Stomach (tissue), 4 donors: ENCODE measurements around the gene HSF4.

Source experiments
- EP300 ChIP-seq: sonication (generic); formaldehyde crosslinking; IDR thresholded peaks from one replicate; pipeline ENCODE4 v1.6.1; 2017; ENCODE audit warnings: antibody characterized with exemption
- POLR2A ChIP-seq, 4 donors: fragments of 450-650 bp; IDR thresholded peaks; one replicate each; pipeline ENCODE4 v1.6.1; 2016; ENCODE audit warnings: antibody characterized with exemption in 4 of 4, control low read depth in 2 of 4, mild to moderate bottlenecking in 1 of 4, moderate library complexity in 1 of 4
- POLR2AphosphoS5 ChIP-seq, 3 donors: sonication (generic); formaldehyde crosslinking; IDR thresholded peaks; one replicate each; pipeline ENCODE4 v1.6.1; 2016; ENCODE audit warnings: antibody characterized with exemption in 3 of 3
- TF ChIP-seq, protein P1 (sequence below), 7 experiments: fragments of 450-650 bp in 4 of 7; fragments of 200-600 bp in 3 of 7; sonication (generic) in 3 of 7; IDR thresholded peaks; one replicate each; pipeline ENCODE4 v1.5.1; 2016 to 2019; ENCODE audit warnings: antibody characterized with exemption in 7 of 7, control low read depth in 2 of 7, mild to moderate bottlenecking in 1 of 7

GRCh38 chr16:67198238-67198734, 33.7 kb downstream of the HSF4 start:
- TF ChIP-seq, protein P1, sequence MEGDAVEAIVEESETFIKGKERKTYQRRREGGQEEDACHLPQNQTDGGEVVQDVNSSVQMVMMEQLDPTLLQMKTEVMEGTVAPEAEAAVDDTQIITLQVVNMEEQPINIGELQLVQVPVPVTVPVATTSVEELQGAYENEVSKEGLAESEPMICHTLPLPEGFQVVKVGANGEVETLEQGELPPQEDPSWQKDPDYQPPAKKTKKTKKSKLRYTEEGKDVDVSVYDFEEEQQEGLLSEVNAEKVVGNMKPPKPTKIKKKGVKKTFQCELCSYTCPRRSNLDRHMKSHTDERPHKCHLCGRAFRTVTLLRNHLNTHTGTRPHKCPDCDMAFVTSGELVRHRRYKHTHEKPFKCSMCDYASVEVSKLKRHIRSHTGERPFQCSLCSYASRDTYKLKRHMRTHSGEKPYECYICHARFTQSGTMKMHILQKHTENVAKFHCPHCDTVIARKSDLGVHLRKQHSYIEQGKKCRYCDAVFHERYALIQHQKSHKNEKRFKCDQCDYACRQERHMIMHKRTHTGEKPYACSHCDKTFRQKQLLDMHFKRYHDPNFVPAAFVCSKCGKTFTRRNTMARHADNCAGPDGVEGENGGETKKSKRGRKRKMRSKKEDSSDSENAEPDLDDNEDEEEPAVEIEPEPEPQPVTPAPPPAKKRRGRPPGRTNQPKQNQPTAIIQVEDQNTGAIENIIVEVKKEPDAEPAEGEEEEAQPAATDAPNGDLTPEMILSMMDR (IDR thresholded peaks at IDR 0.05): peak in 5 of 7 experiments; percentile 28 to 71 (median 64)
- TF ChIP-seq POLR2AphosphoS5 (IDR thresholded peaks at IDR 0.05) (peak in 1 of 3 donors; percentile 15), EP300 (no peak), POLR2A (IDR thresholded peaks at IDR 0.05) (no peak)
